Panc1 (cell line): Measurements from ENCODE around the gene TMEFF2. TPM values are rescaled to one million over a fixed set of nuclear protein-coding genes. Genes with fewer than 3 reads are reported as not detected.

Experiments used
- ATAC-seq: fragments of 200-7000 bp; cut with Tn5 transposase; 2 replicates; pipeline ENCODE4 v1.9.1; 2020; ENCODE audit warnings: mild to moderate bottlenecking, moderate library complexity
- BruUV-seq: library from RNA; stranded (reverse); fragments of 400-500 nt; replicated peaks from 2 replicates; lab custom pipeline; 2021; lab: Mats Ljungman, UMichigan
- CTCF ChIA-PET: fragments of 300-600 bp; sonication (Branson Sonifier 250); formaldehyde crosslinking; loops from one replicate; lab custom pipeline; 2022; ENCODE audit warnings: antibody characterized with exemption; lab: Charles Lee
- POLR2A ChIA-PET: fragments of 300-600 bp; sonication (Branson Sonifier 250); formaldehyde crosslinking; loops from one replicate; lab custom pipeline; 2022; ENCODE audit warnings: antibody characterized with exemption; lab: Charles Lee
- DNase-seq: peaks from one replicate; pipeline ENCODE4 v3.0.0-alpha.2; 2010; ENCODE audit warnings: low read depth, low spot score
- H3K27ac ChIP-seq: 2 replicates; pipeline ENCODE4 v1.5.1; 2011; ENCODE audit warnings: mild to moderate bottlenecking, low read length, inconsistent platforms
- H3K27me3 ChIP-seq: fragments of 200-500 bp; sonication (Bioruptor generic); 2 replicates; pipeline ENCODE4 v1.6.0; 2014; ENCODE audit warnings: low read length, inconsistent platforms; ENCODE audit not compliant: control insufficient read depth, insufficient read depth
- H3K36me3 ChIP-seq: fragments of 200-500 bp; sonication (Bioruptor generic); 2 replicates; pipeline ENCODE4 v1.5.1; 2014; ENCODE audit warnings: inconsistent platforms, mild to moderate bottlenecking, low read length, moderate library complexity; ENCODE audit not compliant: control insufficient read depth, insufficient read depth
- H3K4me1 ChIP-seq: 2 replicates; pipeline ENCODE4 v1.5.1; 2011; ENCODE audit warnings: inconsistent platforms, mild to moderate bottlenecking, low read length, moderate library complexity; ENCODE audit not compliant: control insufficient read depth, insufficient read depth
- H3K4me3 ChIP-seq, 2 experiments: 2 replicates each; pipeline ENCODE4 v1.5.1; 2011 to 2012; ENCODE audit warnings: low read depth in 2 of 2, low read length in 2 of 2, mild to moderate bottlenecking in 2 of 2, inconsistent platforms in 1 of 2, moderate library complexity in 1 of 2
- H3K9me3 ChIP-seq: fragments of 200-500 bp; sonication (Bioruptor generic); 2 replicates; pipeline ENCODE4 v1.5.1; 2014; ENCODE audit warnings: low read depth, mild to moderate bottlenecking, inconsistent platforms, low read length, moderate library complexity; ENCODE audit not compliant: control insufficient read depth, insufficient read depth
- POLR2AphosphoS5 ChIP-seq: IDR thresholded peaks from 2 replicates; pipeline ENCODE4 v1.6.1; 2012; ENCODE audit warnings: mild to moderate bottlenecking, low read depth, low read length, moderate library complexity
- SIN3A ChIP-seq: IDR thresholded peaks from 2 replicates; pipeline ENCODE4 v1.6.1; 2012; ENCODE audit warnings: low read depth, mild to moderate bottlenecking, low read length, moderate library complexity, borderline replicate concordance; ENCODE audit not compliant: insufficient read depth
- TCF7L2 ChIP-seq: IDR thresholded peaks from 2 replicates; pipeline ENCODE4 v1.6.1; 2011; ENCODE audit warnings: mild to moderate bottlenecking, low read depth, low read length, inconsistent platforms
- in situ Hi-C: cut with HindIII; loops from 2 replicates; pipeline ENCODE4 v1.10.0; 2016; ENCODE audit warnings: low sequenced_read_pairs, low pct_unique_long_range_greater_than_20kb
- intact Hi-C: fragments of 100-400 bp; cut with micrococcal nuclease; formaldehyde crosslinking; loops from one replicate; pipeline ENCODE4 v1.10.0; 2022; ENCODE audit not compliant: unreplicated experiment
- total RNA-seq: library from RNA; stranded (reverse); gene quantifications from one replicate; pipeline ENCODE4 v1.2.1, GENCODE V29; 2021; ENCODE audit not compliant: unreplicated experiment
- TF ChIP-seq, protein P1 (sequence below), 2 experiments: IDR thresholded peaks; 2 replicates each; pipeline ENCODE4 v1.6.1; 2011 to 2012; ENCODE audit warnings: low read depth in 2 of 2, control low read depth in 1 of 2, low read length in 1 of 2, mild to moderate bottlenecking in 1 of 2, moderate library complexity in 1 of 2; ENCODE audit not compliant: insufficient read depth in 1 of 2
- TF ChIP-seq, protein P2 (sequence below): fragments of 450-650 bp; IDR thresholded peaks from 2 replicates; pipeline ENCODE4 v1.5.1; 2017; ENCODE audit warnings: mild to moderate bottlenecking

TMEFF2 gene
- total RNA-seq, 1 experiment from 2014 or later, result 1.5 TPM

DNA sequence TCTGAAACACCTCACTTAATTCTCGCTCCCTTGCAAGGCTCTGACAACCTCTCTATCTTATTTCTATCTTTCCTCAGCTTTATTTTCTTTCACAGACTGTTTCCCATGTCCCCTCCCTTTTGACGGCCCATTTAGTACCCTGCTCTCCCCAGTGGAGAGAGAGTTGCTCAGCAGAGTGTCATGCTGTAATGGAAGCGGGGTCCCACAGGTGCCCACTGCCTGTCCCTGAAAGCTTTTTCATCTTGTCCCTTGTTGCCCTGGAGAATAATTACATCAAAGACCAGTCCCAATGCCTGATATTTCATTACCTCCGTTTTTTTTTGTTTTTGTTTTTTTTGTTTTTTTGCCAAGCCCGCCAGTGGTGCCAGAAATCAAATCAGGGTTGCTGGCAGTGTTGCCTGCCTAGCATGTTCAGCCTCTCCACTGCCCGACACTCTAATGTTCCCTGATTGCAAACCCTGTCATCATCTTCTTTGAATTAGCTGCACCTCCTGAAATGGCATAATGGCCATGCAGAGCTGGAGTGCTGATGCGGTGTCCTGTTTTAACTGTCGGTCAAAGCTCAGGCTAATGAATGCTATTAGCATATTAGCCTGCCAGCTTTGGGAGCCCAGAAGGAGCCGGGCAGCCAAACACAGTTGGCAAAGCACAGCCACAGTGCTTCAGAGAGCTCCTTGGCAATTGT, 276.6 kb downstream of the TMEFF2 start:
- DNase-seq, result no peak
- CTCF ChIA-PET, result no interaction called here
- Histone ChIP-seq H3K27me3 (no peaks in the 10 kb centered on the region), H3K36me3 (no peaks in the 10 kb centered on the region), H3K4me3 (no peak overlapping the region), H3K4me1 (no peaks in the 10 kb centered on the region), H3K27ac (no peak overlapping the region), H3K9me3 (no peaks in the 10 kb centered on the region)
- in situ Hi-C loops, result no loop called here
- POLR2A ChIA-PET, result interaction anchor here (0.8 kb wide), 1 partner anchor 23 kb away, joined by 4 read pairs; no protein-coding TSS in a partner anchor
- intact Hi-C loops, result no loop called here
- BruUV-seq, result no TSS peak
- TF ChIP-seq POLR2AphosphoS5, result no peak
- TF ChIP-seq, protein P1, sequence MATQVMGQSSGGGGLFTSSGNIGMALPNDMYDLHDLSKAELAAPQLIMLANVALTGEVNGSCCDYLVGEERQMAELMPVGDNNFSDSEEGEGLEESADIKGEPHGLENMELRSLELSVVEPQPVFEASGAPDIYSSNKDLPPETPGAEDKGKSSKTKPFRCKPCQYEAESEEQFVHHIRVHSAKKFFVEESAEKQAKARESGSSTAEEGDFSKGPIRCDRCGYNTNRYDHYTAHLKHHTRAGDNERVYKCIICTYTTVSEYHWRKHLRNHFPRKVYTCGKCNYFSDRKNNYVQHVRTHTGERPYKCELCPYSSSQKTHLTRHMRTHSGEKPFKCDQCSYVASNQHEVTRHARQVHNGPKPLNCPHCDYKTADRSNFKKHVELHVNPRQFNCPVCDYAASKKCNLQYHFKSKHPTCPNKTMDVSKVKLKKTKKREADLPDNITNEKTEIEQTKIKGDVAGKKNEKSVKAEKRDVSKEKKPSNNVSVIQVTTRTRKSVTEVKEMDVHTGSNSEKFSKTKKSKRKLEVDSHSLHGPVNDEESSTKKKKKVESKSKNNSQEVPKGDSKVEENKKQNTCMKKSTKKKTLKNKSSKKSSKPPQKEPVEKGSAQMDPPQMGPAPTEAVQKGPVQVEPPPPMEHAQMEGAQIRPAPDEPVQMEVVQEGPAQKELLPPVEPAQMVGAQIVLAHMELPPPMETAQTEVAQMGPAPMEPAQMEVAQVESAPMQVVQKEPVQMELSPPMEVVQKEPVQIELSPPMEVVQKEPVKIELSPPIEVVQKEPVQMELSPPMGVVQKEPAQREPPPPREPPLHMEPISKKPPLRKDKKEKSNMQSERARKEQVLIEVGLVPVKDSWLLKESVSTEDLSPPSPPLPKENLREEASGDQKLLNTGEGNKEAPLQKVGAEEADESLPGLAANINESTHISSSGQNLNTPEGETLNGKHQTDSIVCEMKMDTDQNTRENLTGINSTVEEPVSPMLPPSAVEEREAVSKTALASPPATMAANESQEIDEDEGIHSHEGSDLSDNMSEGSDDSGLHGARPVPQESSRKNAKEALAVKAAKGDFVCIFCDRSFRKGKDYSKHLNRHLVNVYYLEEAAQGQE (IDR thresholded peaks at IDR 0.05; ENCODE audit: insufficient read depth in 1 of 2, low read depth in 2 of 2, low read length in 1 of 2), result no peak
- TF ChIP-seq, protein P2, sequence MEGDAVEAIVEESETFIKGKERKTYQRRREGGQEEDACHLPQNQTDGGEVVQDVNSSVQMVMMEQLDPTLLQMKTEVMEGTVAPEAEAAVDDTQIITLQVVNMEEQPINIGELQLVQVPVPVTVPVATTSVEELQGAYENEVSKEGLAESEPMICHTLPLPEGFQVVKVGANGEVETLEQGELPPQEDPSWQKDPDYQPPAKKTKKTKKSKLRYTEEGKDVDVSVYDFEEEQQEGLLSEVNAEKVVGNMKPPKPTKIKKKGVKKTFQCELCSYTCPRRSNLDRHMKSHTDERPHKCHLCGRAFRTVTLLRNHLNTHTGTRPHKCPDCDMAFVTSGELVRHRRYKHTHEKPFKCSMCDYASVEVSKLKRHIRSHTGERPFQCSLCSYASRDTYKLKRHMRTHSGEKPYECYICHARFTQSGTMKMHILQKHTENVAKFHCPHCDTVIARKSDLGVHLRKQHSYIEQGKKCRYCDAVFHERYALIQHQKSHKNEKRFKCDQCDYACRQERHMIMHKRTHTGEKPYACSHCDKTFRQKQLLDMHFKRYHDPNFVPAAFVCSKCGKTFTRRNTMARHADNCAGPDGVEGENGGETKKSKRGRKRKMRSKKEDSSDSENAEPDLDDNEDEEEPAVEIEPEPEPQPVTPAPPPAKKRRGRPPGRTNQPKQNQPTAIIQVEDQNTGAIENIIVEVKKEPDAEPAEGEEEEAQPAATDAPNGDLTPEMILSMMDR, result no peak
- TF ChIP-seq SIN3A, result no peak
- no peak for ATAC-seq

DNA sequence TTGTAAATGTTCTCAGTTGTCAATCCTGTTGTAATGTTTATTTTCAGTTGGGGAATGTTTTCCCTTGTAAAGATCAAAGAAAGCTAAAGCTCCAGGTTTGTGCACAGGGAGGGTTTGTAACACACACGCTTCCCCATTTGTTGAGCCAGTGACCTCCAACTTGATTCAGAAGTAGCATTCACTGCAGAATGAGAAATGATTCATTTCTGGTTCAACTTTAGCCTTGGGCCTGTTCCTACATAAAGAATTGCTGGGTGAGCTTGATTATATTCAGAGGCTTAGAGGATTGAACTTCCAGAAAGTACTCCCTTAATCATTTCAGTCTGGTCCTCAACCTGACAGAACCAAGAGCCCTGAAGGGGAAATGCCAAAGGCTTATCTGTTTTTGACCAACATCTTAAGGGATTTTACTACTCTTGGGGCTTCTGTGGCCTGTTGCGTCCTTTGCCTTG, 277.3 kb downstream of the TMEFF2 start:
- H3K27me3 ChIP-seq, result no peaks in the 10 kb centered on the region
- H3K9me3 ChIP-seq, result no peaks in the 10 kb centered on the region
- no peak overlapping the region for H3K27ac ChIP-seq
- H3K4me3 ChIP-seq, result no peak overlapping the region
- intact Hi-C loops, result no loop called here
- DNase-seq (no peak), ATAC-seq (no peak)
- no peaks in the 10 kb centered on the region for H3K4me1 ChIP-seq
- ChIA-PET CTCF (no interaction called here), POLR2A (no interaction called here)
- in situ Hi-C loops, result no loop called here
- TF ChIP-seq, protein P2, result no peak
- TF ChIP-seq SIN3A (no peak), POLR2AphosphoS5 (no peak), TCF7L2 (no peak)
- TF ChIP-seq, protein P1 (IDR thresholded peaks at IDR 0.05; ENCODE audit: insufficient read depth in 1 of 2, low read depth in 2 of 2, low read length in 1 of 2), result no peak
- H3K36me3 ChIP-seq, result no peaks in the 10 kb centered on the region
- no TSS peak for BruUV-seq
